Karpas-422 (cell line): Measurements from ENCODE around the gene RNF208. TPM values are rescaled to one million over a fixed set of nuclear protein-coding genes. Genes with fewer than 3 reads are reported as not detected.

Experiments used
- DNase-seq: peaks from one replicate; pipeline ENCODE4 v3.0.0-alpha.2; 2015
- H2AFZ ChIP-seq: fragments of 200-600 bp; sonication (generic); 2 replicates; pipeline ENCODE4 v1.6.1; 2014; ENCODE audit warnings: antibody characterized with exemption, low read length, mixed read lengths
- H3K27ac ChIP-seq: fragments of 200-600 bp; sonication (generic); 2 replicates; pipeline ENCODE4 v1.5.1; 2014; ENCODE audit warnings: mild to moderate bottlenecking, low read length, moderate library complexity
- H3K27me3 ChIP-seq: fragments of 200-600 bp; sonication (generic); 2 replicates; pipeline ENCODE4 v1.6.1; 2014; ENCODE audit warnings: low read length, mixed read lengths
- H3K36me3 ChIP-seq: fragments of 200-600 bp; sonication (generic); 2 replicates; pipeline ENCODE4 v1.6.1; 2014; ENCODE audit warnings: low read length, mixed read lengths; ENCODE audit not compliant: insufficient read depth
- H3K4me1 ChIP-seq: fragments of 200-600 bp; sonication (generic); 2 replicates; pipeline ENCODE4 v1.6.1; 2014; ENCODE audit warnings: mild to moderate bottlenecking, low read length, mixed read lengths
- H3K4me2 ChIP-seq: fragments of 200-600 bp; sonication (generic); 2 replicates; pipeline ENCODE4 v1.6.1; 2014; ENCODE audit warnings: low read length, low read depth, mild to moderate bottlenecking; ENCODE audit not compliant: poor library complexity, severe bottlenecking
- H3K4me3 ChIP-seq: fragments of 200-600 bp; sonication (generic); 2 replicates; pipeline ENCODE4 v1.5.1; 2014; ENCODE audit warnings: mild to moderate bottlenecking, antibody characterized with exemption, low read length, mixed read lengths
- H3K79me2 ChIP-seq: fragments of 200-600 bp; sonication (generic); 2 replicates; pipeline ENCODE4 v1.6.1; 2014; ENCODE audit warnings: mild to moderate bottlenecking, low read length, mixed read lengths
- H3K9ac ChIP-seq: fragments of 200-600 bp; sonication (generic); 2 replicates; pipeline ENCODE4 v1.6.0; 2014; ENCODE audit warnings: low read length
- H3K9me2 ChIP-seq: fragments of 200-600 bp; sonication (generic), shearing (Covaris generic); replicated peaks from 2 replicates; pipeline ENCODE4 v1.6.0; 2014; ENCODE audit warnings: mild to moderate bottlenecking, low read length, moderate library complexity; ENCODE audit not compliant: insufficient read depth
- H3K9me3 ChIP-seq: fragments of 300-700, 200-600 bp; sonication (generic); 2 replicates; pipeline ENCODE4 v1.6.1; 2014; ENCODE audit warnings: low read length, mixed read lengths
- H4K20me1 ChIP-seq: fragments of 200-600 bp; sonication (generic); 2 replicates; pipeline ENCODE4 v1.6.1; 2014; ENCODE audit warnings: mild to moderate bottlenecking, antibody characterized with exemption, low read length, low read depth; ENCODE audit not compliant: insufficient read depth
- total RNA-seq: library from RNA; depleted of rRNA; stranded (reverse); fragments of >200 nt; shearing (Covaris generic); gene quantifications from 2 replicates; pipeline ENCODE4 v1.2.3, GENCODE V29; 2014; ENCODE audit warnings: low replicate concordance

The RNF208 gene
- total RNA-seq, 1 experiment from 2014 or later, result 0.26 TPM

GRCh38 chr9:137217276-137218211 is 4.5 kb downstream of the RNF208 start:
- Histone ChIP-seq H3K36me3 (no peaks in the 10 kb centered on the region), H3K4me3 (no peak overlapping the region), H3K4me1 (peaks cover 3% of the 10 kb centered on the region), H2AFZ (no peak overlapping the region), H4K20me1 (no peaks in the 10 kb centered on the region), H3K9me3 (no peaks in the 10 kb centered on the region), H3K27ac (no peak overlapping the region), H3K9me2 (no peaks in the 10 kb centered on the region), H3K9ac (no peak overlapping the region), H3K79me2 (no peaks in the 10 kb centered on the region), H3K4me2 (no peak overlapping the region), H3K27me3 (no peaks in the 10 kb centered on the region)
- DNase-seq, result no peak

DNA sequence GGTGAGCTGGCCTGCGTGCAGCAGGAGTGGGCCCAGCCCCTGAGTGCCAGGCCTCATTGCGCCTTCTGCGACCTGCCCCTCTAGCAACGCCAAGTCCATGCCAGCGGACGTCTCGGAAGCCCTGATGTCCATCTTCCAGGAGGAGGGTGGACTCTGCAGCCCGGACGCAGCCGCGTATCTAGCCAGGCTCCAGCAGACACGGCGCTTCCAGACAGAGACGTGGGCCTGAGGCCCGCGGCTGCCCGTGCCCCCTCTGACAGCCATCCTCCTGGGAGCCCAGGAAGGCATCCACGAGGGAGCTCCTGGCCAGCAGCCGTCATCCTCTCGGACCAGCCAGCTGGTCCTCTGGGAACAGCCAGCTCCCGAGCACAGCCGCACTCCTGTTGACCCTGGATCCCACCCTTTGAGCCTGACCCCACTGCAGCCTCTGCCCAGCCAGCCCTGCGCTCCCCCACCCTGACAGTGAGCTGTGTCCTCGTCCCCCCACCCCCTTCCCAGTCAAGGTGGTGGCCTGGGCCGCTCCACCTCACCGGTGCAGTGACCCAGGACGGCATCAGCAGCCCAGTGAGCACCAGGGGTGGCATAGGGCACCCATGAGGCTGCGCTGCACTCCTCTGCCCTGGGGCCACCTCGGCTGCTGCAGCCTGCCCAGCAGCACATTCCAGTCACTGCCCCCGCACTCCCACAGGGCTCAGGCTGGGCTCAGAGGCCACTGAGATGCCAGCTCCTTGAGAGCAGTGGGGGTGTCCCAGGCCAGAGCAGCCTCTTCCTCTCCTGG is 5.7 kb downstream of the RNF208 start:
- no peaks in the 10 kb centered on the region for H3K9me2 ChIP-seq
- no peak overlapping the region for H3K27ac ChIP-seq
- no peaks in the 10 kb centered on the region for H3K27me3 ChIP-seq
- H2AFZ ChIP-seq, result no peak overlapping the region
- no peaks in the 10 kb centered on the region for H3K9me3 ChIP-seq
- no peaks in the 10 kb centered on the region for H3K79me2 ChIP-seq
- no peak overlapping the region for H3K9ac ChIP-seq
- no peaks in the 10 kb centered on the region for H3K4me1 ChIP-seq
- H3K4me3 ChIP-seq, result no peak overlapping the region
- no peak for DNase-seq
- no peaks in the 10 kb centered on the region for H3K36me3 ChIP-seq
- H4K20me1 ChIP-seq, result no peaks in the 10 kb centered on the region
- H3K4me2 ChIP-seq, result no peak overlapping the region

- H3K9me3 ChIP-seq, result no peaks in the 10 kb centered on the region
- no peak overlapping the region for H3K4me3 ChIP-seq
- H4K20me1 ChIP-seq, result no peaks in the 10 kb centered on the region
- no peak overlapping the region for H3K9ac ChIP-seq
- H3K4me1 ChIP-seq, result no peaks in the 10 kb centered on the region
- no peak overlapping the region for H3K4me2 ChIP-seq
- no peaks in the 10 kb centered on the region for H3K9me2 ChIP-seq
- no peak overlapping the region for H3K27ac ChIP-seq
- DNase-seq, result no peak
- no peaks in the 10 kb centered on the region for H3K79me2 ChIP-seq
- H3K27me3 ChIP-seq, result no peaks in the 10 kb centered on the region
- no peaks in the 10 kb centered on the region for H3K36me3 ChIP-seq
- H2AFZ ChIP-seq, result no peak overlapping the region
These were observed 6.6 kb downstream of the RNF208 start for GRCh38 chr9:137215196-137215986.

GRCh38 chr9:137214620-137215019 is 7.4 kb downstream of the RNF208 start:
- H3K36me3 ChIP-seq, result no peaks in the 10 kb centered on the region
- no peaks in the 10 kb centered on the region for H3K4me1 ChIP-seq
- no peak overlapping the region for H2AFZ ChIP-seq
- no peaks in the 10 kb centered on the region for H3K79me2 ChIP-seq
- no peak overlapping the region for H3K9ac ChIP-seq
- no peaks in the 10 kb centered on the region for H3K27me3 ChIP-seq
- no peaks in the 10 kb centered on the region for H4K20me1 ChIP-seq
- no peak overlapping the region for H3K4me2 ChIP-seq
- no peak overlapping the region for H3K4me3 ChIP-seq
- DNase-seq, result no peak
- H3K27ac ChIP-seq, result no peak overlapping the region
- H3K9me2 ChIP-seq, result no peaks in the 10 kb centered on the region
- H3K9me3 ChIP-seq, result no peaks in the 10 kb centered on the region

GRCh38 chr9:137213160-137214060 is 8.6 kb downstream of the RNF208 start:
- no peak overlapping the region for H3K27ac ChIP-seq
- H3K9me2 ChIP-seq, result no peaks in the 10 kb centered on the region
- no peak overlapping the region for H3K4me2 ChIP-seq
- no peak overlapping the region for H2AFZ ChIP-seq
- no peaks in the 10 kb centered on the region for H4K20me1 ChIP-seq
- no peaks in the 10 kb centered on the region for H3K9me3 ChIP-seq
- H3K36me3 ChIP-seq, result no peaks in the 10 kb centered on the region
- no peak overlapping the region for H3K9ac ChIP-seq
- H3K27me3 ChIP-seq, result no peaks in the 10 kb centered on the region
- H3K79me2 ChIP-seq, result no peaks in the 10 kb centered on the region
- DNase-seq, result no peak
- H3K4me1 ChIP-seq, result no peaks in the 10 kb centered on the region
- no peak overlapping the region for H3K4me3 ChIP-seq

DNA sequence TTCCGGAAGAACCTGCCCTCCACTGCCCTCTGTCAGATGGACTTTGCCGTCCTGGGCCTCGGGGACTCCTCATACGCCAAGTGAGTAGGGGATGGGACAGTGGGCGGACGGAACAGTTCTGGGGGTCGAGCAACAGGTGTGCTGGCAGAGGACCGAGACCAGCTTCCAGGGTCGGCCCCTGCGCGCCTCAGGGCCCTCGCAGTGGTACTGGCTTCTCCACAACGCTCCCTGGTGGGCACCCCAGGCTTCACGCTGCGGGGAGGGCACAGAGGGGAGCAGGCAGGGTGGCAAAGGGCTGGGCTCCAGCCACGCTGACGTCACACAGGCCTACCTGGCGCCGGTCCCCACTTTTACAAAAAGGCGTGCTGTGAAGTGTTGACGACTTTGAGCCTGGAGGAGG is 9.5 kb downstream of the RNF208 start:
- no peaks in the 10 kb centered on the region for H4K20me1 ChIP-seq
- H3K9ac ChIP-seq, result no peak overlapping the region
- no peak overlapping the region for H2AFZ ChIP-seq
- no peaks in the 10 kb centered on the region for H3K4me1 ChIP-seq
- H3K27me3 ChIP-seq, result no peaks in the 10 kb centered on the region
- H3K36me3 ChIP-seq, result 0 out of 2 replicates have a peak, but pooled peaks cover under 1% of the 10 kb centered on the region
- H3K4me2 ChIP-seq, result no peak overlapping the region
- peaks cover 3% of the 10 kb centered on the region for H3K79me2 ChIP-seq
- DNase-seq, result no peak
- H3K9me3 ChIP-seq, result no peaks in the 10 kb centered on the region
- no peaks in the 10 kb centered on the region for H3K9me2 ChIP-seq
- H3K4me3 ChIP-seq, result no peak overlapping the region
- H3K27ac ChIP-seq, result no peak overlapping the region

DNA sequence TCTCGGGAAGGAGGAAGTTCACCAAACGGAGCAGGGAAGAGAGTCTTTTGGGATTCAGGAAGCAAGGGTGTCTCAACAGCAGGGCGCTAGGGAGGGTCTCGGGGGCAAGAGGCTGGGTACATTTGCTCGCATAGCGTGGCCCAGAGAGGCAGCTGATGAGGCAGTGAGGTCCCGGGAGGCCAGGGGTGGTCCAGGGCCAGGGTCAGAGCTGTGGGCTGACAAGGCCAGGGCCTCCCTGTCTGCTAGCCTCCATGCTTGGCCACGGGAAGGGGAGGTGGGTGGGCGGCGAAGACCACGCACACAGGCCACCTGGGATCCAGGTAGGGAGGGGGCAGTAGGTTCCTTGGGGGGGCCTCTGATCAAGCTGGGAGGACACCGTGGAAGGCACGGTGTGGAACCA is 10.5 kb downstream of the RNF208 start:
- Histone ChIP-seq H4K20me1 (no peaks in the 10 kb centered on the region), H3K27me3 (no peaks in the 10 kb centered on the region), H3K4me1 (peaks cover 8% of the 10 kb centered on the region), H3K9me3 (no peaks in the 10 kb centered on the region), H3K4me2 (no peak overlapping the region), H3K79me2 (peaks cover 13% of the 10 kb centered on the region), H3K36me3 (peaks cover 6% of the 10 kb centered on the region; the same call in 1 of the 2 replicates), H2AFZ (no peak overlapping the region), H3K9ac (no peak overlapping the region), H3K27ac (no peak overlapping the region), H3K4me3 (no peak overlapping the region), H3K9me2 (no peaks in the 10 kb centered on the region)
- no peak for DNase-seq
